H1 (cell line): ENCODE measurements around the gene ATL3. TPM values are rescaled to one million over a fixed set of nuclear protein-coding genes. Genes with fewer than 3 reads are reported as not detected.
A peak's percentile ranks its signal among the peaks of the same experiment; 100 is the strongest.

Experiments
- CTCF ChIA-PET: fragments of 300-600 bp; sonication (Branson Sonifier 250); formaldehyde crosslinking; loops from one replicate; lab custom pipeline; 2021; ENCODE audit not compliant: partially characterized antibody; lab: Charles Lee
- POLR2A ChIA-PET: fragments of 300-600 bp; sonication (Branson Sonifier 250); formaldehyde crosslinking; loops from one replicate; lab custom pipeline; 2021; ENCODE audit warnings: inconsistent platforms; ENCODE audit not compliant: partially characterized antibody; lab: Charles Lee
- DNase-seq, 2 experiments: peaks; one replicate each; pipeline versions ENCODE4 v3.0.0 to v3.0.0-alpha.2; 2010 to 2022; ENCODE audit warnings: low spot score in 2 of 2, low read depth in 1 of 2, mixed read lengths in 1 of 2
- FAIRE-seq: peaks from 2 replicates; lab custom pipeline; 2011; peaks lifted over from hg19 to GRCh38; lab: Jason Lieb, UNC
- H2AFZ ChIP-seq: 2 replicates; pipeline ENCODE4 v1.8.1; 2012; ENCODE audit warnings: low read length, inconsistent platforms
- H2AK5ac ChIP-seq: 2 replicates; pipeline ENCODE4 v1.6.1; 2013; ENCODE audit warnings: low read depth, low read length
- H2BK120ac ChIP-seq: replicated peaks from 2 replicates; pipeline ENCODE3; 2013; ENCODE audit warnings: low read depth, low read length, inconsistent platforms
- H2BK12ac ChIP-seq: 2 replicates; pipeline ENCODE4 v1.6.1; 2013; ENCODE audit warnings: low read depth, low read length
- H2BK15ac ChIP-seq: 2 replicates; pipeline ENCODE4 v1.6.1; 2013; ENCODE audit warnings: low read length
- H2BK20ac ChIP-seq: 2 replicates; pipeline ENCODE4 v1.6.1; 2013; ENCODE audit warnings: low read length
- H2BK5ac ChIP-seq: 2 replicates; pipeline ENCODE4 v1.6.1; 2013; ENCODE audit warnings: low read depth, low read length
- H3K14ac ChIP-seq: 2 replicates; pipeline ENCODE4 v1.6.1; 2013; ENCODE audit warnings: inconsistent platforms; ENCODE audit not compliant: insufficient read length
- H3K18ac ChIP-seq: 2 replicates; pipeline ENCODE4 v1.6.1; 2013; ENCODE audit warnings: low read length; ENCODE audit errors: extremely low read depth
- H3K23ac ChIP-seq: 2 replicates; pipeline ENCODE4 v1.6.1; 2013; ENCODE audit warnings: inconsistent platforms; ENCODE audit not compliant: insufficient read length
- H3K23me2 ChIP-seq: 2 replicates; pipeline ENCODE4 v1.6.1; 2013; ENCODE audit warnings: low read depth, low read length
- H3K27ac ChIP-seq: 2 replicates; pipeline ENCODE4 v1.6.1; 2011; ENCODE audit warnings: low read depth, low read length, inconsistent platforms
- H3K27me3 ChIP-seq, 4 experiments: replicated peaks in 1 of 4; 1 replicate in 1 of 4; 2 replicates in 3 of 4; pipeline versions ENCODE4 v1.6.1 to v1.8.1; 2011 to 2013; ENCODE audit warnings: low read length in 3 of 4, mild to moderate bottlenecking in 3 of 4, inconsistent platforms in 2 of 4, mixed read lengths in 2 of 4, moderate library complexity in 1 of 4; ENCODE audit not compliant: control insufficient read depth in 3 of 4, insufficient read depth in 3 of 4; ENCODE audit errors: extremely low read depth in 1 of 4
- H3K36me3 ChIP-seq, 4 experiments: 2 replicates each; pipeline versions ENCODE4 v1.6.1 to v1.8.1; 2011 to 2013; ENCODE audit warnings: mild to moderate bottlenecking in 4 of 4, low read length in 3 of 4, moderate library complexity in 2 of 4, control low read depth in 1 of 4, inconsistent platforms in 1 of 4; ENCODE audit not compliant: insufficient read depth in 4 of 4, control insufficient read depth in 2 of 4
- H3K4ac ChIP-seq: replicated peaks from 2 replicates; pipeline ENCODE3; 2013; ENCODE audit warnings: low read length, low read depth, mixed read lengths, inconsistent platforms; ENCODE audit not compliant: insufficient read length
- H3K4me1 ChIP-seq, 4 experiments: replicated peaks in 1 of 4; 1 replicate in 1 of 4; 2 replicates in 3 of 4; pipeline versions ENCODE4 v1.6.1 to v1.8.1; 2011 to 2013; ENCODE audit warnings: low read length in 3 of 4, inconsistent platforms in 2 of 4, mixed read lengths in 1 of 4; ENCODE audit not compliant: insufficient read depth in 4 of 4, control insufficient read depth in 3 of 4
- H3K4me2 ChIP-seq, 2 experiments: 2 replicates each; pipeline versions ENCODE4 v1.6.1 to v1.8.1; 2011 to 2013; ENCODE audit warnings: low read depth in 2 of 2, low read length in 2 of 2, control low read depth in 1 of 2, inconsistent platforms in 1 of 2, mild to moderate bottlenecking in 1 of 2; ENCODE audit not compliant: insufficient read depth in 1 of 2
- H3K4me3 ChIP-seq, 4 experiments: fragments of 200-600, 300-600 bp in 1 of 4; sonication (generic), shearing (Covaris generic), sonication (Bioruptor Twin) in 1 of 4; 2 replicates each; pipeline versions ENCODE4 v1.5.1 to v1.8.1; 2011 to 2016; ENCODE audit warnings: low read length in 4 of 4, low read depth in 3 of 4, control low read depth in 2 of 4, inconsistent platforms in 2 of 4, mild to moderate bottlenecking in 2 of 4, mixed read lengths in 1 of 4, moderate library complexity in 1 of 4; ENCODE audit not compliant: insufficient read depth in 2 of 4; ENCODE audit errors: extremely low read depth in 1 of 4
- H3K56ac ChIP-seq: replicated peaks from 2 replicates; pipeline ENCODE3; 2013; ENCODE audit warnings: low read depth, mild to moderate bottlenecking, mixed read lengths, low read length, inconsistent platforms; ENCODE audit not compliant: insufficient read length
- H3K79me1 ChIP-seq: 2 replicates; pipeline ENCODE4 v1.6.1; 2013; ENCODE audit warnings: low read depth, low read length, control low read depth
- H3K79me2 ChIP-seq, 2 experiments: 2 replicates each; pipeline versions ENCODE4 v1.6.1 to v1.8.1; 2012 to 2013; ENCODE audit warnings: low read length in 2 of 2, mild to moderate bottlenecking in 2 of 2, inconsistent platforms in 1 of 2; ENCODE audit not compliant: insufficient read depth in 2 of 2, control insufficient read depth in 1 of 2
- H3K9ac ChIP-seq, 4 experiments: replicated peaks in 1 of 4; 1 replicate in 1 of 4; 2 replicates in 3 of 4; pipeline versions ENCODE4 v1.6.1 to v1.8.1; 2011 to 2013; ENCODE audit warnings: low read depth in 3 of 4, low read length in 3 of 4, control low read depth in 2 of 4, mild to moderate bottlenecking in 2 of 4, moderate library complexity in 2 of 4, inconsistent platforms in 1 of 4; ENCODE audit errors: extremely low read depth in 1 of 4
- H3K9me3 ChIP-seq, 2 experiments: 2 replicates each; pipeline versions ENCODE4 v1.6.1 to v1.8.1; 2012 to 2013; ENCODE audit warnings: mild to moderate bottlenecking in 2 of 2, moderate library complexity in 2 of 2, control low read depth in 1 of 2, inconsistent platforms in 1 of 2, low read depth in 1 of 2, low read length in 1 of 2, mixed read lengths in 1 of 2; ENCODE audit not compliant: insufficient read depth in 2 of 2
- H4K20me1 ChIP-seq, 2 experiments: replicated peaks in 1 of 2; 2 replicates each; pipeline versions ENCODE3 to v1.8.1; 2011 to 2013; ENCODE audit warnings: inconsistent platforms in 2 of 2, low read length in 2 of 2, mild to moderate bottlenecking in 1 of 2; ENCODE audit not compliant: insufficient read depth in 2 of 2, control insufficient read depth in 1 of 2
- H4K5ac ChIP-seq: 2 replicates; pipeline ENCODE4 v1.6.1; 2013; ENCODE audit warnings: low read length, low read depth, mixed read lengths, inconsistent platforms; ENCODE audit not compliant: insufficient read length
- H4K8ac ChIP-seq: 2 replicates; pipeline ENCODE4 v1.8.0; 2013; ENCODE audit warnings: mild to moderate bottlenecking, moderate library complexity, low read length, inconsistent platforms; ENCODE audit not compliant: insufficient read depth; ENCODE audit errors: extremely low read depth
- H4K91ac ChIP-seq: replicated peaks from 2 replicates; pipeline ENCODE3; 2013; ENCODE audit warnings: low read length, mixed read lengths, inconsistent platforms; ENCODE audit not compliant: insufficient read length
- BACH1 ChIP-seq: IDR thresholded peaks from 2 replicates; pipeline ENCODE4 v1.6.1; 2012; ENCODE audit warnings: low read length, improper control_type of control experiment
- BCL11A ChIP-seq, 2 experiments: IDR thresholded peaks; one replicate each; pipeline ENCODE4 v1.6.1; 2011; ENCODE audit warnings: low read depth in 2 of 2, low read length in 2 of 2, mild to moderate bottlenecking in 2 of 2
- CEBPB ChIP-seq: IDR thresholded peaks from 2 replicates; pipeline ENCODE4 v1.6.1; 2012; ENCODE audit warnings: low read depth, low read length
- GABPA ChIP-seq: IDR thresholded peaks from 2 replicates; pipeline ENCODE4 v1.6.1; 2011; ENCODE audit warnings: mild to moderate bottlenecking, low read length, moderate library complexity, borderline replicate concordance; ENCODE audit not compliant: insufficient read depth
- JUND ChIP-seq: IDR thresholded peaks from 2 replicates; pipeline ENCODE4 v1.6.1; 2011; ENCODE audit warnings: mild to moderate bottlenecking, improper control_type of control experiment, low read length
- KDM4A ChIP-seq: IDR thresholded peaks from one replicate; pipeline ENCODE4 v1.7.1; 2012; ENCODE audit warnings: low read depth, mild to moderate bottlenecking, moderate library complexity, low read length, inconsistent platforms; ENCODE audit not compliant: severe bottlenecking
- KDM5A ChIP-seq: fragments of 200-600 bp; IDR thresholded peaks from 2 replicates; pipeline ENCODE4 v1.7.1; 2012; ENCODE audit warnings: mild to moderate bottlenecking, low read length, inconsistent platforms, mixed read lengths
- NRF1 ChIP-seq: IDR thresholded peaks from 2 replicates; pipeline ENCODE4 v1.6.1; 2011; ENCODE audit warnings: mild to moderate bottlenecking, low read depth, low read length, improper control_type of control experiment
- RAD21 ChIP-seq, 2 experiments: IDR thresholded peaks in 1 of 2; conservative IDR thresholded peaks in 1 of 2; 2 replicates each; pipeline ENCODE4 v1.6.1; 2011; ENCODE audit warnings: low read depth in 2 of 2, low read length in 2 of 2, improper control_type of control experiment in 1 of 2, inconsistent platforms in 1 of 2, mild to moderate bottlenecking in 1 of 2, moderate library complexity in 1 of 2
- SAP30 ChIP-seq: fragments of 300-600 bp; sonication (generic); IDR thresholded peaks from 2 replicates; pipeline ENCODE4 v1.7.1; 2012; ENCODE audit warnings: low read length, moderate library complexity, mild to moderate bottlenecking, inconsistent platforms; ENCODE audit not compliant: insufficient read depth, insufficient replicate concordance
- SP4 ChIP-seq: IDR thresholded peaks from 2 replicates; pipeline ENCODE4 v1.6.1; 2012; ENCODE audit warnings: low read length, inconsistent platforms
- TAF7 ChIP-seq: optimal IDR thresholded peaks from 2 replicates; pipeline ENCODE3; 2011; ENCODE audit warnings: low read depth, mild to moderate bottlenecking, inconsistent platforms, low read length, moderate library complexity, borderline replicate concordance
- YY1 ChIP-seq: IDR thresholded peaks from 2 replicates; pipeline ENCODE4 v1.6.1; 2011; ENCODE audit warnings: low read depth, mild to moderate bottlenecking, low read length
- WGBS, 2 experiments: shearing (Covaris generic) in 1 of 2; methylation state at CpG; one replicate each; pipeline versions ENCODE4 v1.1.6 to v1.1.7; 2013 to 2015; ENCODE audit warnings: low lambda C conversion rate in 2 of 2, mixed read lengths in 2 of 2, inconsistent platforms in 1 of 2, low coverage in 1 of 2, missing lambda C conversion rate in 1 of 2; ENCODE audit not compliant: insufficient replicate concordance in 2 of 2, insufficient coverage in 1 of 2, insufficient read length in 1 of 2; ENCODE audit errors: extremely low coverage in 1 of 2, missing lambda C conversion rate in 1 of 2; 5-methylcytosine and 5-hydroxymethylcytosine counted together
- polyA plus RNA-seq, 7 experiments: library from polyadenylated mRNA; depleted of rRNA in 3 of 7; stranded (reverse) in 5 of 7; unstranded in 2 of 7; fragments of >200 nt in 5 of 7; fragments of 200-250 nt in 2 of 7; gene quantifications; 1 replicate in 5 of 7; 2 replicates in 1 of 7; 4 replicates in 1 of 7; pipeline versions ENCODE4 v1.2.1 to v1.2.3, GENCODE V29; 2011 to 2013; ENCODE audit warnings: missing spikeins in 2 of 7, mixed read lengths in 2 of 7
- total RNA-seq: library from RNA; stranded (reverse); fragmentation: NEBNext Ultra II Directional; extraction: Animal tissue kit (Norgen Biotek cat#: 25700); gene quantifications from 2 replicates; pipeline ENCODE4 v1.2.1, GENCODE V29; 2021

Gene ATL3
- total and polyA plus RNA-seq, 2 of the 8 experiments (the other 6 are each of a cell fraction or from before 2014, with no cell fraction given) = 7.8 to 24.5 TPM

DNA sequence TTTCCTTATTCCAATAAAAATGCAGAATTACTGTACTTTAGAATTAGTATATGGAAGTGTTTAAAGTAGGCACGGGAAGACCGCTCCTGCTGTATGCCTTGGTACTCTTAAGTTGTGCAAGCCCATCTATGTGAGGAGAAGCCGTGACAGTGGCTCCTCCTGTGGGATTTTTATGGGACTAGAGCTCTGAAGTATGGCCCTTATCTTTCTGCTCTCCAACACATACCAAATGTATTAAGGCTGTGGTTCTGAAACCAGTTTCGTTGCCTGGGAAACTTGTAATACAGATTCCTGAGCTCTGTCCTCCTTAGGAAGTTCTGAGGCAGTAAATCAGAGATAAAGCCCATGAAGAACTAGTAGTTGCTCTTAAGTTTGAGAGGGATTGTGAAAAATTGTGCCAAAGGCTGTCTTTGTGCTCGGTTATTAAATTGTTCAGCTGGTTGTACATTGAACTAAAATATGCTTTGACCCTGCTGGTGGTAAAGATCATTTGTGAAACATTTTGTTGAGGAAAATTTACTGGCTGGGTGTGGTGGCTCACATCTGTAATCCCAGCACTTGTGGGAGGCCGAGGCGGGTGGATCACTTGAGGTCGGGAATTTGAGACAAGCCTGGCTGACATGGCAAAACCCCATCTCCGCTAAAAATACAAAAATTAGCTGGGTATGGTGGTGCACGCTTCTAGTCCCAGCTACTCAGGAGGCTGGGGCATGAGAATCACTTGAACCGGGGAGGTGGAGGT, 39.5 kb upstream of the ATL3 start:
- Histone ChIP-seq H4K8ac (no peak overlapping the region), H3K4me1 (no peaks in the 10 kb centered on the region), H3K18ac (no peak overlapping the region), H3K4me3 (no peak overlapping the region), H3K27me3 (no peaks in the 10 kb centered on the region), H3K79me1 (no peaks in the 10 kb centered on the region; the same call in 1 of the 2 replicates), H3K56ac (no peak overlapping the region), H3K36me3 (no peaks in the 10 kb centered on the region; a peak in 1 of 8 replicates), H3K27ac (no peak overlapping the region), H3K14ac (no peak overlapping the region), H3K23me2 (no peaks in the 10 kb centered on the region), H2AK5ac (no peak overlapping the region), H2BK20ac (no peak overlapping the region), H3K79me2 (peaks cover 0 to 95% of the 10 kb centered on the region in 2 experiments; a peak in 2 of 4 replicates), H2AFZ (no peak overlapping the region), H4K20me1 (peaks cover 10 to 15% of the 10 kb centered on the region in 2 experiments), H3K23ac (no peak overlapping the region), H3K4ac (no peak overlapping the region), H3K9me3 (no peaks in the 10 kb centered on the region), H2BK12ac (no peak overlapping the region), H2BK5ac (no peak overlapping the region), H2BK15ac (no peak overlapping the region), H3K4me2 (no peak overlapping the region), H4K91ac (no peak overlapping the region), H2BK120ac (no peak overlapping the region), H3K9ac (no peak overlapping the region), H4K5ac (no peak overlapping the region)
- ChIA-PET POLR2A (interaction anchor here (0.7 to 0.8 kb wide), 2 partner anchors 11 to 39 kb away, joined by 3 read pairs; partner anchors contain the start of gene ATL3), CTCF (interaction anchor here (0.5 to 1.3 kb wide), 8 partner anchors 10 to 1538 kb away, joined by 3 to 10 read pairs (median 3); no protein-coding TSS in a partner anchor)
- FAIRE-seq (no peak), DNase-seq (peak in 1 of 2 experiments; percentile 38)
- 93% methylated on average over 11 of the region's 11 CpGs; no CpG with 5 or more reads in 1 of the 2 experiments for WGBS, 2 experiments
- TF ChIP-seq RAD21 (IDR thresholded peaks at IDR 0.05 in 1 of 2, conservative IDR thresholded peaks at IDR 0.05 in 1 of 2; ENCODE audit: low read depth in 2 of 2, low read length in 2 of 2) (no peak), CEBPB (no peak), YY1 (no peak), SAP30 (no peak), KDM5A (no peak), BCL11A (IDR thresholded peaks at IDR 0.05; ENCODE audit: low read depth in 2 of 2, low read length in 2 of 2) (no peak), SP4 (no peak), TAF7 (no peak), GABPA (no peak), JUND (no peak), NRF1 (no peak), BACH1 (no peak), KDM4A (no peak)
